Glutamatergic neuron (in vitro differentiated cells): ENCODE results near the gene SFXN1. TPM values are rescaled to one million over a fixed set of nuclear protein-coding genes. Genes with fewer than 3 reads are reported as not detected.

Experiments
- DNase-seq: peaks from one replicate; pipeline ENCODE4 v3.0.0; 2022
- H3K27ac Mint-ChIP-seq: one replicate; pipeline ENCODE4 v1.8.0; 2020; ENCODE audit warnings: mild to moderate bottlenecking, mixed read lengths, inconsistent platforms; ENCODE audit not compliant: unreplicated experiment
- H3K27me3 Mint-ChIP-seq: one replicate; pipeline ENCODE4 v1.8.0; 2020; ENCODE audit warnings: mild to moderate bottlenecking, moderate library complexity, mixed read lengths, inconsistent platforms; ENCODE audit not compliant: unreplicated experiment
- H3K36me3 Mint-ChIP-seq: one replicate; pipeline ENCODE4 v1.8.0; 2020; ENCODE audit warnings: mild to moderate bottlenecking, mixed read lengths, inconsistent platforms; ENCODE audit not compliant: unreplicated experiment
- H3K4me1 Mint-ChIP-seq: one replicate; pipeline ENCODE4 v1.8.0; 2020; ENCODE audit warnings: mild to moderate bottlenecking, low read depth, mixed read lengths, inconsistent platforms; ENCODE audit not compliant: unreplicated experiment
- H3K4me3 Mint-ChIP-seq: one replicate; pipeline ENCODE4 v1.8.0; 2020; ENCODE audit warnings: mild to moderate bottlenecking, mixed read lengths, inconsistent platforms; ENCODE audit not compliant: unreplicated experiment
- H3K9me3 Mint-ChIP-seq: one replicate; pipeline ENCODE4 v1.8.0; 2020; ENCODE audit warnings: mild to moderate bottlenecking, moderate library complexity, mixed read lengths, inconsistent platforms; ENCODE audit not compliant: unreplicated experiment
- CTCF ChIP-seq: fragments of 200-600 bp; sonication (generic); IDR thresholded peaks from one replicate; pipeline ENCODE4 v1.5.0; 2021; ENCODE audit not compliant: partially characterized antibody, unreplicated experiment
- total RNA-seq: library from RNA; stranded (reverse); fragmentation: NEBNext Ultra II Directional; extraction: Animal tissue kit (Norgen Biotek cat#: 25700); gene quantifications from one replicate; pipeline ENCODE4 v1.2.1, GENCODE V29; 2021; ENCODE audit not compliant: unreplicated experiment

SFXN1 gene
- total RNA-seq, 1 donor from 2014 or later, result 67.7 TPM

- no peak overlapping the region for H3K27ac Mint-ChIP-seq
- peaks cover 16% of the 10 kb centered on the region for H3K36me3 Mint-ChIP-seq
- no peak for DNase-seq
- no peaks in the 10 kb centered on the region for H3K4me1 Mint-ChIP-seq
- peaks cover 3% of the 10 kb centered on the region for H3K9me3 Mint-ChIP-seq
- no peak for TF ChIP-seq CTCF
- no peak overlapping the region for H3K4me3 Mint-ChIP-seq
- H3K27me3 Mint-ChIP-seq, result no peaks in the 10 kb centered on the region
Measured at GRCh38 chr5:175520321-175520720, 42.0 kb downstream of the SFXN1 start.

GRCh38 chr5:175520873-175521272 is 42.5 kb downstream of the SFXN1 start:
- no peak for TF ChIP-seq CTCF
- Mint-ChIP-seq H3K9me3 (peaks cover 3% of the 10 kb centered on the region), H3K4me3 (no peak overlapping the region), H3K27ac (no peak overlapping the region), H3K4me1 (no peaks in the 10 kb centered on the region), H3K27me3 (no peaks in the 10 kb centered on the region), H3K36me3 (peaks cover 16% of the 10 kb centered on the region)
- DNase-seq, result no peak

DNA sequence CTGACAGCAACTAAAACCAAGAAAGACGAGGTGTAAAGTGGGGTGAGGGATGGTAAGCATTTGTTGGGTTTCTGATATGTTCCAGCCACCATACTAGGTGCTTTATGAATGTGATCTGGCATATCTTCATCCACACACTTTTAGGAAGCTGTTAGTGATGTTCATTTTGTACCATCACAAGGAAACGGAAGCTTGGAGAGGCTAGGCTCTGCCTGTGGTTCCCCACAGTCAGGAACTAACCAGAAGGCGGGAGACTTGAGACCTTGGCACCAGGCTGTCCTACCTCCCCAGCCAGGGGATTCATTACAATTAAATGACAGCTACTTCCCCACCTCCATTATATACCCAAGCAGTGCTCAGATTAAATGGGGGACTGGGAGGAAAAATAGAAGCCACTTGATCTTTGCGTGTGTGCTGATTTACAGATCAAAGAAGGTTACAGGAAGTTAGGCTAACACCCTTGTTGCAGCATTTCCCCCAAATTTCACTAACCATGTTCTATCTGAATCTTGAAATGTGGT is 43.0 kb downstream of the SFXN1 start:
- H3K9me3 Mint-ChIP-seq, result peaks cover 3% of the 10 kb centered on the region
- H3K4me3 Mint-ChIP-seq, result no peak overlapping the region
- TF ChIP-seq CTCF, result no peak
- DNase-seq, result no peak
- H3K36me3 Mint-ChIP-seq, result peaks cover 16% of the 10 kb centered on the region
- no peaks in the 10 kb centered on the region for H3K4me1 Mint-ChIP-seq
- H3K27me3 Mint-ChIP-seq, result no peaks in the 10 kb centered on the region
- H3K27ac Mint-ChIP-seq, result no peak overlapping the region

- Mint-ChIP-seq H3K9me3 (peaks cover 1% of the 10 kb centered on the region), H3K36me3 (peaks cover 6% of the 10 kb centered on the region), H3K27ac (no peak overlapping the region), H3K27me3 (peaks cover 2% of the 10 kb centered on the region), H3K4me1 (no peaks in the 10 kb centered on the region), H3K4me3 (no peak overlapping the region)
- no peak for DNase-seq
- TF ChIP-seq CTCF, result no peak
Measured at GRCh38 chr5:175523292-175523691, 44.9 kb downstream of the SFXN1 start.

GRCh38 chr5:175524211-175524610 is 45.9 kb downstream of the SFXN1 start:
- H3K36me3 Mint-ChIP-seq, result no peaks in the 10 kb centered on the region
- H3K4me3 Mint-ChIP-seq, result no peak overlapping the region
- no peak for DNase-seq
- TF ChIP-seq CTCF, result no peak
- H3K9me3 Mint-ChIP-seq, result no peaks in the 10 kb centered on the region
- no peak overlapping the region for H3K27ac Mint-ChIP-seq
- H3K4me1 Mint-ChIP-seq, result no peaks in the 10 kb centered on the region
- peaks cover 2% of the 10 kb centered on the region for H3K27me3 Mint-ChIP-seq
